ENCODE measurements around the gene SUSD6.

GRCh38 chr14:69708586-69709560 is 97.5 kb downstream of the SUSD6 start:
- TF ChIP-seq CTCF (IDR thresholded peaks at IDR 0.05) (no peak), POLR2A (IDR thresholded peaks at IDR 0.05) (no peak)

Data from lower leg skin (tissue), 3 donors.